Sigmoid colon (tissue), 7 donors: ENCODE data around the gene TSPAN17. TPM values are rescaled to one million over a fixed set of nuclear protein-coding genes. Genes with fewer than 3 reads are reported as not detected.

Experiments
- DNase-seq: peaks from one replicate; pipeline ENCODE4 v3.0.0-alpha.2; 2019
- H3K27ac ChIP-seq, 4 donors: fragments of 200-600 bp; sonication (generic); one replicate each; pipeline ENCODE4 v1.5.1; 2016 to 2019; ENCODE audit warnings: mild to moderate bottlenecking in 1 of 4
- H3K27me3 ChIP-seq, 3 donors: fragments of 200-600 bp; sonication (generic); one replicate each; pipeline ENCODE4 v1.5.1; 2019; ENCODE audit warnings: mild to moderate bottlenecking in 1 of 3
- H3K36me3 ChIP-seq, 4 donors: fragments of 200-600 bp; sonication (generic); one replicate each; pipeline ENCODE4 v1.5.1; 2016 to 2019
- H3K4me1 ChIP-seq, 4 donors: fragments of 200-600 bp; sonication (generic); one replicate each; pipeline ENCODE4 v1.5.1; 2017 to 2019
- H3K4me3 ChIP-seq, 4 donors: fragments of 200-600 bp; sonication (generic); one replicate each; pipeline ENCODE4 v1.5.1; 2017 to 2019; ENCODE audit warnings: mild to moderate bottlenecking in 2 of 4, moderate library complexity in 1 of 4
- H3K9me3 ChIP-seq, 4 donors: fragments of 200-600 bp in 3 of 4; sonication (generic) in 3 of 4; one replicate each; pipeline versions ENCODE4 v1.5.1 to v1.6.1; 2013 to 2019
- CTCF ChIP-seq, 4 experiments: fragments of 450-650 bp in 3 of 4; fragments of 200-600 bp in 1 of 4; IDR thresholded peaks; one replicate each; pipeline ENCODE4 v1.5.1; 2016 to 2019; ENCODE audit warnings: antibody characterized with exemption in 4 of 4, mild to moderate bottlenecking in 3 of 4, moderate library complexity in 2 of 4
- EP300 ChIP-seq, 4 donors: sonication (generic); formaldehyde crosslinking; IDR thresholded peaks; one replicate each; pipeline ENCODE4 v1.6.1; 2017; ENCODE audit warnings: antibody characterized with exemption in 4 of 4
- POLR2A ChIP-seq, 2 donors: fragments of 450-650 bp; IDR thresholded peaks; one replicate each; pipeline ENCODE4 v1.6.1; 2016; ENCODE audit warnings: antibody characterized with exemption in 2 of 2, mild to moderate bottlenecking in 2 of 2, moderate library complexity in 2 of 2
- POLR2AphosphoS5 ChIP-seq, 4 donors: sonication (generic); formaldehyde crosslinking; IDR thresholded peaks; one replicate each; pipeline ENCODE4 v1.6.1; 2017; ENCODE audit warnings: antibody characterized with exemption in 4 of 4
- WGBS, 2 donors: extraction: QIAGEN DNeasy Blood & Tissue Kit; methylation state at CpG; one replicate each; pipeline ENCODE4 v1.1.7; 2013; 5-methylcytosine and 5-hydroxymethylcytosine counted together
- intact Hi-C: fragments of 100-400 bp; cut with DNase I; formaldehyde crosslinking; loops from one replicate; pipeline ENCODE4 v1.15.1; 2023
- polyA plus RNA-seq, 3 donors: library from polyadenylated mRNA; stranded (reverse); fragments of 200-250 nt; gene quantifications; one replicate each; pipeline ENCODE4 v1.2.3, GENCODE V29; 2013
- total RNA-seq, 4 donors: library from RNA; depleted of rRNA; stranded (reverse); fragments of >200 nt; gene quantifications; one replicate each; pipeline ENCODE4 v1.1.0, GENCODE V29; 2016
- donor health status: healthy with polysubstance abuse.
- donor health status: Bipolar disorder and iron deficiency.
- donor health status: healthy.

TSPAN17 gene
- total and polyA plus RNA-seq, 7 donors: 7.4 to 37.7 (median 21.7) TPM

- TF ChIP-seq CTCF (IDR thresholded peaks at IDR 0.05) (no peak), EP300 (IDR thresholded peaks at IDR 0.05) (no peak), POLR2A (IDR thresholded peaks at IDR 0.05) (no peak), POLR2AphosphoS5 (IDR thresholded peaks at IDR 0.05) (no peak)
- no peaks in the 10 kb centered on the region for H3K27me3 ChIP-seq
- H3K4me1 ChIP-seq: peaks cover 0 to 19% (median 11%) of the 10 kb centered on the region in 4 donors
- 49 to 69% methylated on average over 14 to 15 of the region's 15 CpGs for WGBS, 2 donors
- no peaks in the 10 kb centered on the region for H3K9me3 ChIP-seq
- no peak for DNase-seq
- intact Hi-C loops: loop anchor here (10.0 kb wide), 3 partner anchors 68 to 372 kb away; partner anchors contain the start of genes HIGD2A and NOP16
- no peak overlapping the region for H3K27ac ChIP-seq
- H3K4me3 ChIP-seq: no peak overlapping the region
- no peaks in the 10 kb centered on the region for H3K36me3 ChIP-seq
Measured at GRCh38 chr5:176642675-176643490, 4.4 kb upstream of the TSPAN17 start.

- TF ChIP-seq CTCF (IDR thresholded peaks at IDR 0.05) (no peak), POLR2A (IDR thresholded peaks at IDR 0.05) (no peak), EP300 (IDR thresholded peaks at IDR 0.05) (no peak), POLR2AphosphoS5 (IDR thresholded peaks at IDR 0.05) (no peak)
- Histone ChIP-seq H3K27ac (no peak overlapping the region), H3K4me1 (peaks cover 0 to 26% (median 19%) of the 10 kb centered on the region in 4 donors), H3K4me3 (no peak overlapping the region), H3K27me3 (no peaks in the 10 kb centered on the region), H3K36me3 (no peaks in the 10 kb centered on the region), H3K9me3 (no peaks in the 10 kb centered on the region)
- intact Hi-C loops: loop anchor here (10.0 kb wide), 3 partner anchors 69 to 371 kb away; partner anchors contain the start of genes HIGD2A and NOP16
- no peak for DNase-seq
- WGBS, 2 donors: 84 to 86% methylated on average over 11 of the region's 11 CpGs
Measured at GRCh38 chr5:176643491-176644219, 3.6 kb upstream of the TSPAN17 start.

GRCh38 chr5:176644294-176644693 lies 3.0 kb upstream of the TSPAN17 start:
- Histone ChIP-seq H3K9me3 (no peaks in the 10 kb centered on the region), H3K27me3 (no peaks in the 10 kb centered on the region), H3K36me3 (no peaks in the 10 kb centered on the region), H3K4me3 (no peak overlapping the region), H3K27ac (no peak overlapping the region), H3K4me1 (peaks cover 0 to 31% (median 20%) of the 10 kb centered on the region in 4 donors)
- WGBS, 2 donors: 79% methylated on average over 9 of the region's 9 CpGs
- intact Hi-C loops: loop anchor here (10.0 kb wide), 3 partner anchors 69 to 371 kb away; partner anchors contain the start of genes HIGD2A and NOP16
- no peak for DNase-seq
- no peak for TF ChIP-seq POLR2AphosphoS5 (IDR thresholded peaks at IDR 0.05)
- TF ChIP-seq CTCF (IDR thresholded peaks at IDR 0.05): no peak
- TF ChIP-seq POLR2A (IDR thresholded peaks at IDR 0.05): no peak
- no peak for TF ChIP-seq EP300 (IDR thresholded peaks at IDR 0.05)

DNA sequence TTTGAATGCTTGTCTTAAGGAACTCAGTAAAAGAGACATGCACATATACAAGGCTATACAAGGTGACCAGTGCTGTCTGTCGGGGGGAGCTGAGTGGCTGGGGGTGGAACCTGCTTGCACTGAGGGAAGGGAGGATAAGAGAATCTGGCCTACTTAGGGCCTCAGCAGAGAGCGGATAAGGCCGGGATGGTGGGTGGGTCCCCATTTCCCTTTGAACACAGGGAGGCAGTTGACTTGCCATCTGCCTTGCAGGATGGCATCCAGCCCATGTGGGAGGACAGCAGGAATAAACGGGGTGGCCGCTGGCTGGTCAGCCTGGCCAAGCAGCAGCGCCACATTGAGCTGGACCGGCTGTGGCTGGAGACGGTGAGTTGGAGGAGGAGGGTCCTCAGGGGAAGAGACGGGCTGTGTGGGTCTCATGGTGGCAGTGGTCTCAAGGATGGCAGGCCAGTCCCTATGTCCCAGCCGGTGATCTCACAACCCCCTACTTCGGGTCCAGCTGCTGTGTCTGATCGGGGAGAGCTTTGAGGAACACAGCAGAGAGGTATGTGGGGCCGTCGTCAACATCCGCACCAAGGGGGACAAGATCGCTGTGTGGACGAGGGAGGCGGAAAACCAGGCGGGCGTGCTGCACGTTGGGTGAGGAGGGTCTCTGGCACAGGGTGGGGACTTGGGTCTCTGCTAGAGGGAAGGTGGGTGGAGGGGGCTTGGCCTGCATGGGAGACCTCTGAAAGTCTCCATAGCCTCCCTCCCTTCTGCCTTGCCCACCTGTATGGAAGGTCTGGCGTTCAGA lies 2.2 kb upstream of the TSPAN17 start:
- DNase-seq: no peak

More for the DNA sequence above, 2.2 kb upstream of the TSPAN17 start:
- Histone ChIP-seq H3K36me3 (no peaks in the 10 kb centered on the region), H3K4me1 (peaks cover 0 to 24% (median 20%) of the 10 kb centered on the region in 4 donors), H3K27ac (no peak overlapping the region), H3K4me3 (no peak overlapping the region), H3K9me3 (no peaks in the 10 kb centered on the region), H3K27me3 (no peaks in the 10 kb centered on the region)
- intact Hi-C loops: loop anchor here (5.0 to 10.0 kb wide), 5 partner anchors 70 to 1982 kb away; partner anchors contain the start of genes CLK4, CLTB, HIGD2A and NOP16
- 95% methylated on average over 22 of the region's 22 CpGs for WGBS, 2 donors
- TF ChIP-seq POLR2AphosphoS5 (IDR thresholded peaks at IDR 0.05): no peak
- no peak for TF ChIP-seq EP300 (IDR thresholded peaks at IDR 0.05)
- no peak for TF ChIP-seq CTCF (IDR thresholded peaks at IDR 0.05)
- no peak for TF ChIP-seq POLR2A (IDR thresholded peaks at IDR 0.05)
